Endothelial cell of umbilical vein (primary cell): ENCODE results near the gene SFT2D3. TPM values are rescaled to one million over a fixed set of nuclear protein-coding genes. Genes with fewer than 3 reads are reported as not detected.

Experiments used
- BruUV-seq: library from RNA; stranded (reverse); fragments of 400-500 nt; replicated peaks from 2 replicates; lab custom pipeline; 2021; lab: Mats Ljungman, UMichigan
- CTCF ChIA-PET: fragments of 300-600, 350-600 bp; sonication (Branson Sonifier 250); formaldehyde crosslinking; loops from one replicate; lab custom pipeline; 2021; ENCODE audit warnings: antibody characterized with exemption, inconsistent platforms; lab: Charles Lee
- POLR2A ChIA-PET: fragments of 300-600, 350-600 bp; sonication (Branson Sonifier 250); formaldehyde crosslinking; loops from one replicate; lab custom pipeline; 2021; ENCODE audit warnings: antibody characterized with exemption, inconsistent platforms; lab: Charles Lee
- DNase-seq: peaks from one replicate; pipeline ENCODE4 v3.0.0-alpha.2; 2011; ENCODE audit warnings: low read depth, low spot score
- FAIRE-seq: peaks from 2 replicates; lab custom pipeline; 2011; peaks lifted over from hg19 to GRCh38; lab: Jason Lieb, UNC
- H2AFZ ChIP-seq: 2 replicates; pipeline ENCODE4 v1.6.0; 2012; ENCODE audit warnings: low read depth, low read length, control low read depth, inconsistent platforms
- H3K27ac ChIP-seq: 2 replicates; pipeline ENCODE4 v1.5.1; 2011; ENCODE audit warnings: low read depth, mild to moderate bottlenecking, control low read depth, low read length, moderate library complexity; ENCODE audit not compliant: insufficient read depth
- H3K27me3 ChIP-seq, 2 experiments: 2 replicates each; pipeline versions ENCODE4 v1.6.0 to v1.6.1; 2011; ENCODE audit warnings: low read length in 2 of 2, mixed read lengths in 1 of 2; ENCODE audit not compliant: control insufficient read depth in 2 of 2, insufficient read depth in 2 of 2
- H3K36me3 ChIP-seq, 2 experiments: 2 replicates in 1 of 2; 3 replicates in 1 of 2; pipeline ENCODE4 v1.5.1; 2011; ENCODE audit warnings: low read length in 2 of 2, mild to moderate bottlenecking in 1 of 2, moderate library complexity in 1 of 2; ENCODE audit not compliant: control insufficient read depth in 2 of 2, insufficient read depth in 2 of 2; ENCODE audit errors: extremely low read depth in 1 of 2
- H3K4me1 ChIP-seq: 3 replicates; pipeline ENCODE4 v1.5.1; 2011; ENCODE audit warnings: mild to moderate bottlenecking, low read length; ENCODE audit not compliant: control insufficient read depth, insufficient read depth; ENCODE audit errors: extremely low read depth
- H3K4me2 ChIP-seq: 2 replicates; pipeline ENCODE4 v1.6.1; 2011; ENCODE audit warnings: low read length, control low read depth, mixed read lengths; ENCODE audit not compliant: insufficient read depth
- H3K4me3 ChIP-seq, 3 experiments: fragments of 200-600 bp in 1 of 3; sonication (generic), shearing (Covaris generic) in 1 of 3; replicated peaks in 1 of 3; 2 replicates each; pipeline ENCODE4 v1.5.1; 2011 to 2016; ENCODE audit warnings: control low read depth in 3 of 3, low read length in 3 of 3, mild to moderate bottlenecking in 2 of 3, inconsistent platforms in 1 of 3, low read depth in 1 of 3, moderate library complexity in 1 of 3; ENCODE audit not compliant: insufficient read depth in 1 of 3
- H3K79me2 ChIP-seq: 2 replicates; pipeline ENCODE4 v1.6.0; 2012; ENCODE audit warnings: low read length, inconsistent platforms; ENCODE audit not compliant: control insufficient read depth, insufficient read depth
- H3K9ac ChIP-seq: replicated peaks from 2 replicates; pipeline ENCODE3; 2011; ENCODE audit warnings: low read length, control low read depth; ENCODE audit not compliant: insufficient read depth; ENCODE audit errors: extremely low read depth
- H3K9me1 ChIP-seq: replicated peaks from 3 replicates; pipeline ENCODE4 v1.6.0; 2011; ENCODE audit warnings: mild to moderate bottlenecking, low read length; ENCODE audit not compliant: control insufficient read depth, insufficient read depth; ENCODE audit errors: extremely low read depth
- H3K9me3 ChIP-seq: replicated peaks from 2 replicates; pipeline ENCODE4 v1.5.1; 2012; ENCODE audit warnings: low read length, inconsistent platforms; ENCODE audit not compliant: control insufficient read depth, insufficient read depth
- H4K20me1 ChIP-seq: replicated peaks from 2 replicates; pipeline ENCODE3; 2011; ENCODE audit warnings: mild to moderate bottlenecking, low read length; ENCODE audit not compliant: control insufficient read depth, insufficient read depth; ENCODE audit errors: extremely low read depth
- CTCF ChIP-seq, 2 donors: IDR thresholded peaks; 1 replicate in 1 of 2; 2 replicates in 1 of 2; pipeline ENCODE4 v1.5.1; 2011; ENCODE audit warnings: low read length in 2 of 2, mild to moderate bottlenecking in 2 of 2, moderate library complexity in 2 of 2, control low read depth in 1 of 2, inconsistent platforms in 1 of 2, low read depth in 1 of 2; ENCODE audit not compliant: insufficient read depth in 1 of 2; ENCODE audit errors: extremely low read depth in 1 of 2
- EZH2 ChIP-seq: IDR thresholded peaks from 2 replicates; pipeline ENCODE4 v1.6.1; 2012; ENCODE audit warnings: borderline replicate concordance, low read depth, mild to moderate bottlenecking, moderate library complexity, low read length, inconsistent platforms; ENCODE audit not compliant: severe bottlenecking
- FOS ChIP-seq: IDR thresholded peaks from 2 replicates; pipeline ENCODE4 v1.6.1; 2011; ENCODE audit warnings: mild to moderate bottlenecking, low read length, moderate library complexity, borderline replicate concordance; ENCODE audit not compliant: insufficient read depth
- GATA2 ChIP-seq: IDR thresholded peaks from 2 replicates; pipeline ENCODE4 v1.7.0; 2011; ENCODE audit warnings: low read depth, mild to moderate bottlenecking, moderate library complexity, mixed read lengths, low read length; ENCODE audit not compliant: insufficient read length, insufficient read depth
- JUN ChIP-seq: IDR thresholded peaks from 2 replicates; pipeline ENCODE4 v1.6.1; 2011; ENCODE audit warnings: borderline replicate concordance, low read depth; ENCODE audit not compliant: insufficient read length, insufficient read depth
- MAX ChIP-seq: IDR thresholded peaks from 2 replicates; pipeline ENCODE4 v1.6.1; 2011; ENCODE audit not compliant: insufficient read depth, insufficient read length
- MYC ChIP-seq: IDR thresholded peaks from one replicate; pipeline ENCODE4 v1.6.1; 2011; ENCODE audit warnings: mild to moderate bottlenecking, low read depth, low read length
- POLR2A ChIP-seq: IDR thresholded peaks from 2 replicates; pipeline ENCODE4 v1.6.1; 2012; ENCODE audit warnings: low read depth, mild to moderate bottlenecking, control low read depth, low read length
- POLR2AphosphoS5 ChIP-seq: IDR thresholded peaks from 2 replicates; pipeline ENCODE4 v1.6.1; 2012; ENCODE audit warnings: low read depth, mild to moderate bottlenecking, control low read depth, low read length, moderate library complexity; ENCODE audit not compliant: insufficient read depth
- dilution Hi-C: fragments of 300-500 bp; cut with MboI; formaldehyde crosslinking; loops from one replicate; pipeline ENCODE4 v1.15.0; 2019; ENCODE audit warnings: low sequenced_read_pairs; ENCODE audit not compliant: extremely low pct_ligation_motif_present
- intact Hi-C: fragments of 100-400 bp; cut with micrococcal nuclease; formaldehyde crosslinking; loops from one replicate; pipeline ENCODE4 v1.10.0; 2022
- polyA plus RNA-seq, 4 experiments: library from polyadenylated mRNA; depleted of rRNA in 3 of 4; stranded (reverse) in 3 of 4; unstranded in 1 of 4; fragments of >200 nt; gene quantifications; 2 replicates each; pipeline versions ENCODE4 v1.2.1 to v1.2.3, GENCODE V29; 2011 to 2012; ENCODE audit warnings: missing spikeins in 1 of 4
- total RNA-seq: library from RNA; stranded (reverse); gene quantifications from 2 replicates; pipeline ENCODE4 v1.2.3, GENCODE V29; 2021

Gene SFT2D3
- total and polyA plus RNA-seq, 2 donors (not counting 3 experiments of a cell fraction or from before 2014, with no cell fraction given), result 4.5 to 4.7 TPM

DNA sequence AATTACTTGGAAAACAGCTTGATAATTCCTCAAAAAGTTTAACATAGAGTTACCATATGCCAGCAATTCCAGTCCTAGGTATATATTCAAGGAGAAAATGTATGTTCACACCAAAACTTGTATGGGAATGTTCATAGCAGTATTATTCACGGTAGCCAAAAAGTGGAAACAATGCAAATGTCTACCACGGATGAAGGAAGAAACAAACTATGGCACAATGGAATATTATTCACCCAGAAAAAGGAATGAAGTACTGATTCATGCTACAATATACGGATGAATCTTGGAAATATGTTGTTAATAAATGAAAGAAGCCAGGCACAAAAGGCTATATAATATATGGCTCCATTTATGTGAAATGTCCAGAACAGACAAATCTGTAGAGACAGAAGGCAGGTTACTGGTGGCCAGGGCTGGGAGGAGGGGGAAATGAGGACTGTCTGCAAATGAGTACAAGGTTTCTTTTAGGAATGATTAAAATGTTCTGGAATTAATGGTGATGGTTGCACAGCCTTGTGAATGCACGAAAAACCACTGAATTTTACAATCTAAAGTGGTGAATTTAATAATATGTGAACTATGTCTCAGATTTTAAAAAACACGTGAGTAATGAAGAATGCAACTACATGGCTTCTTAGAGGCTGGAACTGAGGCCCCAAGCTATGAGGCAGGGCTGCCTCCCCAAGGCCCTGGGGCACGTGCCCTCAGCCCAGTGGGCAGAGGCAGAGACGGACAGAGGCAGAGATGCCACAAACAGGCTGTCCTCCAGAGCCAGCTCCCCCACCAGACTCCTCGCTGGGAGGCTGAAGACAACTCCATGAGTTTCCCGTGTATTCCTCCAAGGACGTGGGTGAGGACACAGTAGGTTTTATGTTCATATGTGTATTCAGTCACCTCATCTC lies 31.0 kb upstream of the SFT2D3 start:
- FAIRE-seq, result no peak
- TF ChIP-seq FOS (no peak), POLR2A (no peak), GATA2 (no peak)
- POLR2A ChIA-PET, result no interaction called here

GRCh38 chr2:127670957-127671290 lies 30.4 kb upstream of the SFT2D3 start:
- FAIRE-seq (no peak), DNase-seq (no peak)
- dilution Hi-C loops, result no loop called here
- Histone ChIP-seq H3K9ac (no peak overlapping the region), H3K9me3 (no peaks in the 10 kb centered on the region), H3K4me2 (no peak overlapping the region), H3K4me1 (peaks cover 18% of the 10 kb centered on the region), H3K27me3 (no peaks in the 10 kb centered on the region), H3K36me3 (no peaks in the 10 kb centered on the region), H4K20me1 (no peaks in the 10 kb centered on the region), H3K27ac (no peak overlapping the region), H2AFZ (no peak overlapping the region), H3K79me2 (no peaks in the 10 kb centered on the region), H3K4me3 (no peak overlapping the region), H3K9me1 (no peaks in the 10 kb centered on the region)
- TF ChIP-seq EZH2 (no peak), GATA2 (no peak), MAX (no peak), POLR2AphosphoS5 (no peak), JUN (no peak), MYC (no peak), POLR2A (no peak), CTCF (IDR thresholded peaks at IDR 0.05; ENCODE audit: extremely low read depth in 1 of 2, insufficient read depth in 1 of 2, low read depth in 1 of 2, low read length in 2 of 2) (no peak)
- ChIA-PET POLR2A (no interaction called here), CTCF (interaction anchor here (2.3 kb wide), 1 partner anchor 80 kb away, joined by 8 read pairs; no protein-coding TSS in a partner anchor)
- no TSS peak for BruUV-seq
- intact Hi-C loops, result no loop called here

More for the DNA sequence above, 31.0 kb upstream of the SFT2D3 start:
- no peak overlapping the region for H3K4me2 ChIP-seq
- no peaks in the 10 kb centered on the region for H3K9me3 ChIP-seq
- no peaks in the 10 kb centered on the region for H3K9me1 ChIP-seq
- H4K20me1 ChIP-seq, result no peaks in the 10 kb centered on the region
- CTCF ChIA-PET, result interaction anchor here (2.3 kb wide), 1 partner anchor 79 kb away, joined by 8 read pairs; no protein-coding TSS in a partner anchor
- no peak for DNase-seq
- BruUV-seq, result no TSS peak
- no peak overlapping the region for H3K4me3 ChIP-seq
- H3K27me3 ChIP-seq, result no peaks in the 10 kb centered on the region
- no peaks in the 10 kb centered on the region for H3K79me2 ChIP-seq
- dilution Hi-C loops, result no loop called here
- intact Hi-C loops, result no loop called here
- H2AFZ ChIP-seq, result no peak overlapping the region
- no peaks in the 10 kb centered on the region for H3K36me3 ChIP-seq
- no peak overlapping the region for H3K27ac ChIP-seq
- no peak overlapping the region for H3K9ac ChIP-seq
- H3K4me1 ChIP-seq, result peaks cover 14% of the 10 kb centered on the region
